HG02642 (cell line): ENCODE data around the gene MYL3.

ENCODE experiments used
- ATAC-seq: cut with Tn5 transposase; IDR thresholded peaks from one replicate; pipeline ENCODE4 v1.9.1; 2021; ENCODE audit warnings: mild to moderate bottlenecking; ENCODE audit not compliant: unreplicated experiment, poor library complexity

The MYL3 gene

GRCh38 chr3:46853441-46854415, 9.5 kb downstream of the MYL3 start:
- no peak for ATAC-seq

GRCh38 chr3:46852839-46853355, 10.3 kb downstream of the MYL3 start:
- ATAC-seq: no peak

GRCh38 chr3:46852334-46852720, 10.9 kb downstream of the MYL3 start:
- no peak for ATAC-seq

- ATAC-seq: no peak
Measured at GRCh38 chr3:46851364-46852333, 11.6 kb downstream of the MYL3 start.

GRCh38 chr3:46850468-46850779, 12.8 kb downstream of the MYL3 start:
- no peak for ATAC-seq

- ATAC-seq: no peak
Measured at GRCh38 chr3:46849686-46850467, 13.4 kb downstream of the MYL3 start.

GRCh38 chr3:46849045-46849631, 14.1 kb downstream of the MYL3 start:
- no peak for ATAC-seq

- no peak for ATAC-seq
Measured at GRCh38 chr3:46848271-46849044, 14.8 kb downstream of the MYL3 start.

GRCh38 chr3:46847744-46848143, 15.5 kb downstream of the MYL3 start:
- ATAC-seq: no peak

- no peak for ATAC-seq
Measured at GRCh38 chr3:46846624-46847542, 16.4 kb downstream of the MYL3 start.

GRCh38 chr3:46845860-46846623, 17.2 kb downstream of the MYL3 start:
- ATAC-seq: peak; percentile 79

- peak; percentile 49 for ATAC-seq
Measured at GRCh38 chr3:46845397-46845859, 17.8 kb downstream of the MYL3 start.

GRCh38 chr3:46844881-46845312, 18.3 kb downstream of the MYL3 start:
- no peak for ATAC-seq

GRCh38 chr3:46844397-46844796, 18.8 kb downstream of the MYL3 start:
- no peak for ATAC-seq

- ATAC-seq: no peak
Measured at GRCh38 chr3:46843508-46843907, 19.7 kb downstream of the MYL3 start.

GRCh38 chr3:46840491-46840890, 22.8 kb downstream of the MYL3 start:
- no peak for ATAC-seq

- ATAC-seq: no peak
Measured at GRCh38 chr3:46838301-46838700, 24.9 kb downstream of the MYL3 start.
